NCI-H82 (cell line): ENCODE measurements around the gene TRPM7.
"Not testable (repeated sequence)": the region's sequence is repeated elsewhere in the genome, so short reads cannot be mapped to it uniquely, and the experiment has no call there.

Source experiments
- DNase-seq: peaks from one replicate; lab custom pipeline; 2025; lab: John Stamatoyannopoulos, UW

Gene TRPM7, protein sequence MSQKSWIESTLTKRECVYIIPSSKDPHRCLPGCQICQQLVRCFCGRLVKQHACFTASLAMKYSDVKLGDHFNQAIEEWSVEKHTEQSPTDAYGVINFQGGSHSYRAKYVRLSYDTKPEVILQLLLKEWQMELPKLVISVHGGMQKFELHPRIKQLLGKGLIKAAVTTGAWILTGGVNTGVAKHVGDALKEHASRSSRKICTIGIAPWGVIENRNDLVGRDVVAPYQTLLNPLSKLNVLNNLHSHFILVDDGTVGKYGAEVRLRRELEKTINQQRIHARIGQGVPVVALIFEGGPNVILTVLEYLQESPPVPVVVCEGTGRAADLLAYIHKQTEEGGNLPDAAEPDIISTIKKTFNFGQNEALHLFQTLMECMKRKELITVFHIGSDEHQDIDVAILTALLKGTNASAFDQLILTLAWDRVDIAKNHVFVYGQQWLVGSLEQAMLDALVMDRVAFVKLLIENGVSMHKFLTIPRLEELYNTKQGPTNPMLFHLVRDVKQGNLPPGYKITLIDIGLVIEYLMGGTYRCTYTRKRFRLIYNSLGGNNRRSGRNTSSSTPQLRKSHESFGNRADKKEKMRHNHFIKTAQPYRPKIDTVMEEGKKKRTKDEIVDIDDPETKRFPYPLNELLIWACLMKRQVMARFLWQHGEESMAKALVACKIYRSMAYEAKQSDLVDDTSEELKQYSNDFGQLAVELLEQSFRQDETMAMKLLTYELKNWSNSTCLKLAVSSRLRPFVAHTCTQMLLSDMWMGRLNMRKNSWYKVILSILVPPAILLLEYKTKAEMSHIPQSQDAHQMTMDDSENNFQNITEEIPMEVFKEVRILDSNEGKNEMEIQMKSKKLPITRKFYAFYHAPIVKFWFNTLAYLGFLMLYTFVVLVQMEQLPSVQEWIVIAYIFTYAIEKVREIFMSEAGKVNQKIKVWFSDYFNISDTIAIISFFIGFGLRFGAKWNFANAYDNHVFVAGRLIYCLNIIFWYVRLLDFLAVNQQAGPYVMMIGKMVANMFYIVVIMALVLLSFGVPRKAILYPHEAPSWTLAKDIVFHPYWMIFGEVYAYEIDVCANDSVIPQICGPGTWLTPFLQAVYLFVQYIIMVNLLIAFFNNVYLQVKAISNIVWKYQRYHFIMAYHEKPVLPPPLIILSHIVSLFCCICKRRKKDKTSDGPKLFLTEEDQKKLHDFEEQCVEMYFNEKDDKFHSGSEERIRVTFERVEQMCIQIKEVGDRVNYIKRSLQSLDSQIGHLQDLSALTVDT (N-terminal part only)

DNA sequence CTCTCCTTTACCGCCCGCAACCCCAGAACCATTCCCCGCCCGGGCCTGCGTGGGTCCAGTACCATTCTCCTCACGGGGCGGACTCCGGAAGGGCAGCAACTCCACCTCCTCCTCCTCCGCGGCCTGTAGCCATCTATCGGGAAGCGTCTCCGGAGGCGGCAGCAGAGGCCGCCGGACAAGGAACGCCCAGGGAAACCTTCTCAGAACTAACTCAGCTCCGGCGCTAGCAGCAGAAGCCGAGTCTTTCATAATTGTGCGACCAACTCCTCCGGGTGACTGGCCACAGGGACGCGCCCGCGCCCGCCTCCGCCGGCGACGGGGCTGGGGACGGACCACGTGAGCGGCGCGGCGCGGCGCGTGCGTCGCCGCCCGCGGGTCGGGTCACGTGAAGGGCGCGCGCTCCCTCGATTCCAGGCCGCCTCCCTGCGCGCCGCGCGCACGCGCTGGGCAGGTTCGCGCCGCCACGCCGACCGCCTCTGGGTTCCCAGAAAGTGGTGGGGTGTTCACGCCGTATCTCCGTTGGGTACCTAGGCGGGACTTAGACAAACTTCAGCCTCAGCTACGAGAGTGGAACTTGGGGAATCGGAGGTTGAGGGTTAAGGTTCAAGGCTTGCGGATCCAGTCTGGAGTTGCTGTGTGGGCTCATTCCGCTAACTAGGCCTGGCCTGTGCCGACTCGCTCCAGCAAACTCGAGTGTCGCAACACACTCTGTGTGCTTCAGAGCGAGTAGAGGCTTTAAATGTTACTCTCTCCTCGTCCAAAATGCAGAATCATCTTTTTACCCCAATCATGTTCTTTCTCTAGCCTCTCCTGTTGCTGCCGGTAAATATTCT is at the start of gene TRPM7:
Gene TRPM7, minus strand, starts transcription at position 329 of the 833 bp plus-strand sequence. Its CDS starts 264 bp downstream, at position 65.
- DNase-seq: peak; percentile 88

DNA sequence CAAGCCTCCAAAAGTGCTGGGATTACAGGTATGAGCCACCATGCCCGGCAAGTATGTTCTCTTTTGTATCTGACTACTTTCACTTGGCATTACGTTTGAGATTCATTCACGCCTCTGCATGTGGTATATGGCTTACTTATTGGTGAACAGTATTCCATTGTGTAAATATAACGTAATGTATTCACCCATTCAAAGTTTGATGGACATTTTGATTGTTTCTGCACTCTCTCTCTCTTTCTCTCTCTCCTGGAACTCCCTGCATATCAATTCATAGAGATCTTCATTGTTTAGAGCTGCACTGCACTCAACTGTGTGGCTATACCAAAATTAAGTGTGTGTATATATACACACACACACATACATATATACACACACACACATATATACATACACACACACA is 48.6 kb upstream of the TRPM7 start:
- no peak for DNase-seq

- DNase-seq: no peak
Measured at GRCh38 chr15:50726315-50726714, 39.7 kb upstream of the TRPM7 start.

GRCh38 chr15:50718700-50719125 is 32.1 kb upstream of the TRPM7 start:
- DNase-seq: no peak

- DNase-seq: no peak
Measured at GRCh38 chr15:50712018-50712417, 25.4 kb upstream of the TRPM7 start.

DNA sequence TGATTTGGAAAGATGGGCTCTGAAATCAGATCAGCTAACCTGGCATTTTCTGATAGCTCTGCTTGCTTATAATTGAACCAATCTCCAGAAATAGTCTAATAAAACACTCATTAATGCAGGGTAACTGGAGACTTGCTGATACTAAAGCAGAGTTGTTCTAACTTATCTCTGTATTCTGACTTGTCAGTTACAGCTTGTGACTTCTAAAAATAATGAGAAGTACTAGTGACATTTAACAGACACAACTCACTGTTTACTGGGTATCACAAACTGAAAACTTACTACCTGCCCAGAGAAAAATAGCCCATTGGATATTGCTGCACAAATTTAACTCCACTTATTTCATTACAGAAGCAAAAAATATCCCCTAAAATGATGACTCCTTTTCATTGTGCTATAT is 24.0 kb upstream of the TRPM7 start:
- no peak for DNase-seq

DNA sequence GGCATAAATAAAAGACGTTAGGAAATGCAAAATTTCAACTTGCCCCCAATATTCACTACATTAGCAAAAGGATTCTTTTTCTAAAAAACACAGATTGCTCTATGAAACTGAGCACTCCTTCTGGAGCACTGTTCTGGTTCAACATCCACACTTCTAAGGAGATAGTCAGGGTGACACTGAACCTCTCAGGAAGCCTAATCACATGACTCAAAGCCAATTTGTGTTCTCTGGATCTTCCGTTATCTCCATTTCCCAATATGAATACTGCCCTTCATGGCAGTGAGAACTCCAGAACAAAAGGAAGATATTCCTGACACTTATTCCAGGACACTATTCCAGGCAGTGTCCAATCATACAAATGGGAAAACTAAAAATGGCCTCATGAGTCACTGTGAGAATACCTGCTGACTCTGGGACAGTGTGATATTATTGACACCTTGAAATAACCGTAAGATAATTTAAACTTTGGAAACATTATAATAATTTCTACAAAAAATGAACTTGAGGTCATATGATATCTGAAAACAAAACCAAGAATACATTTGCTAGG is 21.4 kb upstream of the TRPM7 start:
- DNase-seq: no peak

DNA sequence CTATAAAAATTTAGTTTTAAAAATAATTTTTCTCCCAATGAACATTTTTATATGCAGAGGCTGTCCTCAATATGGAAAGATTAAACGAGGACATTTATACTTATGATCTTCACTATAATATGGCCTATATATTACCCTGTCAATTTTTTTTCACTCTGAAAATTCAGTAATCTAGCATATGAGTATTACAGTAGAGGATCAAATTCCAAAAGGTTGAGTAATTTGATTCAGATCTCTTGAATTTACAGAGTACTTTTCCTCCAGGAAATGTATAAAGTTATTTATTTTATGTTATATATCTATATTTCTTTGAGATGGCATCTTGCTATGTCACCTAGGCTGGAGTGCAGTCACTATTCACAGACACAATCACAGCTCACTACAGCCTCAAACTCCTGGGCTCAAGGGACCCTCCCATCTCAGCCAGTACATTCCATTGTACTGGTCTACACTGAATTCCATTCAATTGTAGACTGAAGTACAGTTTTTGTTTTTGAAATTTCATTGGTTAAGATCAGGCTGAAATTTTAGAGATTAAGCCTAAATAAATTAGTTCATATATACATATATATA is 16.3 kb upstream of the TRPM7 start:
- DNase-seq: no peak

DNA sequence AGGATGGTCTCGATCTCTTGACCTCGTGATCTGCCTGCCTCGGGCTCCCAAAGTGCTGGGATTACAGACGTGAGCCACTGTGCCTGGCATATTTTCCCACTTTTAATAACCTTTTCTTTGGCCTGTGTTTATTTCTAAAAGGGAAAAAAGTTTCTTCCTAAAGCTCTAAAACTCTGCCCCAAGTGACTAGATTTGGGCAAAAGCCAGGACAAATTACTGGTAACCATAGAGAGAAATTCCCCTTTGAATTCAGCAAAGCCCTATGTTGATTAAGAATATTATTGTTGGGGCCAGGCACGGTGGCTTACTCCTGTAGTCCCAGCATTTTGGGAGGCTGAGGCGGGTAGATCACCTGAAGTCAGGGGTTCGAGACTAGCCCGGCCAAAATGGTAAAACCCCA is 11.5 kb upstream of the TRPM7 start:
- no peak for DNase-seq

- DNase-seq: no peak
Measured at GRCh38 chr15:50697109-50697797, 10.7 kb upstream of the TRPM7 start.

- DNase-seq: not testable (repeated sequence)
Measured at GRCh38 chr15:50694634-50695165, 8.1 kb upstream of the TRPM7 start.

- DNase-seq: peak; percentile 44
Measured at GRCh38 chr15:50687302-50687902, 805 bp upstream of the TRPM7 start.

- DNase-seq: peak; percentile 79
Measured at GRCh38 chr15:50685976-50686468, 575 bp downstream of the TRPM7 start.

- DNase-seq: peak; percentile 56
Measured at GRCh38 chr15:50685191-50685975, 1.2 kb downstream of the TRPM7 start.

DNA sequence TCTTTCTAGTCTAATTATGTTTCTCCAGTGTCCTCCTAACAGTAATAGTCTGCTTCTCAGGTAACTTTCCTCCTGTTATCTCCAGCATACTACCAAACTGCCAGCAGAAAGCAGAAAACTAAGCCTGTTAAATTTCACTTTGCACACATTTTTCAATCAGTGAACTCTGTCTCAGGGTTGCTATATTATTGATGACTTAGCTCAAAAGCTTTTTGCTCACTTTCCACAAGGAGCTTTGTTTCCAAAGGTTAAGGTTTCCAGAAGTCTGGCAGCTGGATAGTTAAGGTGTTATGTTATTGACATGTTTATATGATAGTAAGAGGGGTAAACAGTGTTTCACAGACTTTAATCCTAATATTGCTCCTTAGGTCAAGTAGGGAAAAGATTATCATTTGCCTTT is 5.1 kb downstream of the TRPM7 start:
- DNase-seq: no peak

- DNase-seq: peak; percentile 65
Measured at GRCh38 chr15:50676799-50677483, 9.7 kb downstream of the TRPM7 start.

GRCh38 chr15:50675535-50676144 is 11.0 kb downstream of the TRPM7 start:
- DNase-seq: no peak
